KOPT-K1 (cell line): ENCODE results near the gene PPM1K.

ENCODE experiments used
- H3K27ac ChIP-seq: fragments of 200-600 bp; sonication (generic); 2 replicates; pipeline ENCODE4 v1.5.1; 2016; ENCODE audit warnings: antibody characterized with exemption, mild to moderate bottlenecking, low read depth, low read length; ENCODE audit not compliant: poor library complexity, severe bottlenecking
- H3K36me3 ChIP-seq: fragments of 200-600 bp; sonication (generic); 2 replicates; pipeline ENCODE4 v1.5.1; 2017; ENCODE audit warnings: antibody characterized with exemption, mild to moderate bottlenecking, low read length, moderate library complexity; ENCODE audit not compliant: insufficient read depth
- H3K9me3 ChIP-seq: fragments of 200-600 bp; sonication (generic); 2 replicates; pipeline ENCODE4 v1.5.1; 2017; ENCODE audit warnings: antibody characterized with exemption, low read length, mild to moderate bottlenecking; ENCODE audit not compliant: insufficient read depth, poor library complexity, severe bottlenecking

PPM1K gene

DNA sequence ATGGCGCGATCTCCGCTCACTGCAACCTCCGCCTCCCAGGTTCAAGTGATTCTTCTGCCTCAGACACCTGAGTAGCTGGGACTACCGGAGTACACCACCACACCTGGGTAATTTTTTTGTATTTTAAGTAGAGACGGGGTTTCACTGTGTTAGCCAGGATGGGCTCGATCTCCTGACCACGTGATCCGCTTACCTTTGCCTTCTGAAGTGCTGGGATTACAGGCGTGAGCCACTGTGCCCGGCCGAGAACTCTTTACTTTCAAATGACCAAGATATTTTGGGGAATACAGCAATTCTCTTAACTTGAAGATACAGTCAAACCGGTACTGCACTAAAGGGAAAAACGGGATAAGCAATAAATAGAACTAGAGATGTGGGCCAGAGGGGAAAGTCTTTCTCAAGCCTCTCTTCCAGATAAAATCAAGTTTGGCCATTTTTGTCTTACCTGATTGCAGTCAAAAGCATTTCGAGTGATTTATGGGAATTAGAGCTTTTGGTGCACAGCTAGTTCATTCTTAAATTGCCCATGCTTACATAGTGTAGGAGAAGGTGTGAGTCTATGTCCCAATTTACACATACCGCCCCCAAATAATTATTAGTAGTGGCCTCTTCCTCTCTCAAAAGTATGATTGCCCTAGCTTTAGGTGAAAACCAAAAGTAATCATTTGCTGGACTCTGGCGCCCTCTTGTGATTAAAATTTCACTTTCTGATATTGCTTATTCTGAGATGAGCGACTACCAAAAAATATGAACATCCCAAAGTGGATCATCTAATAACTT lies 72.7 kb downstream of the PPM1K start:
- no peaks in the 10 kb centered on the region for H3K9me3 ChIP-seq
- no peaks in the 10 kb centered on the region for H3K36me3 ChIP-seq
- no peak overlapping the region for H3K27ac ChIP-seq

DNA sequence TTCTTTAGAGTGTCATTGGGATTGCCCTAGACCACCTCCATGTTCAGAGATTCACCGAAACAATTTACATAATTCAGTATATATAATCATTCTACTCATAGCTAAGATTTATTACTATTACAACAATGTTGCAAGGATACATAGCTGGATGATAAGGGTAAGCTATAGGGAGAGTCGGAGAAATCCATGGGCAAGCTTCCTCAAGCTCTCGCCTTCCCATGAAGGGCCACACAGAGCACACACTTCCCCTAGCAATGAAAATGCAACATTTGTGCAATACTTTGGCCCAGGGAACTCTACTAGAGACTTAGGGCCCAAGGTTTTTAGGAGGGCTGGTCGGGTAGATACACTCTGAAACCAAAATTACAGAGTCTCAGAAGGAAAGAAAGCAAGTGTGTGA lies 76.2 kb downstream of the PPM1K start:
- Histone ChIP-seq H3K9me3 (no peaks in the 10 kb centered on the region), H3K27ac (no peak overlapping the region), H3K36me3 (no peaks in the 10 kb centered on the region)
